Activated CD4-positive, alpha-beta T cell treated with anti-CD3 and anti-CD28 coated beads, Interleukin-10, Interleukin-2, amounts not matched to agents 100 ng/mL and 50 ng/mL, durations not matched to agents 16 hours and 8 hours (primary cell): ENCODE data around the gene ARPP19.

Experiments
- DNase-seq: peaks from one replicate; pipeline ENCODE4 v3.0.0-alpha.2; 2020

ARPP19 gene

DNA sequence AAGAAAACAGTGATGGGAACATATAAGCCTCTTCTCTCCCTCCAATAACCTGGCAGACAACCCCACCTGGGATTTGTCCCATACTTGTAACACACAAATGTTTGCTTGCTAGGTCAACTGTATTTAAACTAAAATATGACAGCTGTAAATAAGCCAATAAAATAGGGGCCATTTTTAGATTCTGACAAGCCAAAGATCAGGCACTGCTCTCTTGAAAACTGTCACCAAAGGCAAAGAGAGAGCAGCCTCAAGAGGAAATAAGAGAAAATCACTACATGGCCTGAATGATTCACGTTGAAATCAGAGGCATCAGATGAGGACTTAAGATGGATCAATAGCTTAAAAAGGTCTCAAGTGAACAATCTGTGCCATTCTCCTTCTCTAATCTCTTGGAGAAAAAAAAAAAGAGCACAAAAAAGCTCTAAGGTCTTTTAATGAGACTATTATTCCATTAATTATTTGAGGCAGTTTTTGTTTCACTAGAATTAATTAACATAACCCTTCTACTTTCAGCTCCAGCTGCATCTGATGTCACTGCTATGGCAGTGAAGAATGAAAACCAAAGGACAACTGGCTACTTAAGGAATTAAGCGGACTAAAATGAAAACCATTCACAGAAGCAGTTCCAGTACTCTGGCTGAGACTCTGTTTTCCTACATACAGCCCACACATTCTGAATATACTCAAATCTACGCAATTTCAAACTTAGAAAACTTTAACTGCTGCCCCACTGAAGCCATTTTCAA lies 59.2 kb downstream of the ARPP19 start:
- no peak for DNase-seq

GRCh38 chr15:52506549-52506948 lies 62.3 kb downstream of the ARPP19 start:
- DNase-seq, result no peak

- no peak for DNase-seq
Measured at GRCh38 chr15:52505151-52505550, 63.7 kb downstream of the ARPP19 start.

DNA sequence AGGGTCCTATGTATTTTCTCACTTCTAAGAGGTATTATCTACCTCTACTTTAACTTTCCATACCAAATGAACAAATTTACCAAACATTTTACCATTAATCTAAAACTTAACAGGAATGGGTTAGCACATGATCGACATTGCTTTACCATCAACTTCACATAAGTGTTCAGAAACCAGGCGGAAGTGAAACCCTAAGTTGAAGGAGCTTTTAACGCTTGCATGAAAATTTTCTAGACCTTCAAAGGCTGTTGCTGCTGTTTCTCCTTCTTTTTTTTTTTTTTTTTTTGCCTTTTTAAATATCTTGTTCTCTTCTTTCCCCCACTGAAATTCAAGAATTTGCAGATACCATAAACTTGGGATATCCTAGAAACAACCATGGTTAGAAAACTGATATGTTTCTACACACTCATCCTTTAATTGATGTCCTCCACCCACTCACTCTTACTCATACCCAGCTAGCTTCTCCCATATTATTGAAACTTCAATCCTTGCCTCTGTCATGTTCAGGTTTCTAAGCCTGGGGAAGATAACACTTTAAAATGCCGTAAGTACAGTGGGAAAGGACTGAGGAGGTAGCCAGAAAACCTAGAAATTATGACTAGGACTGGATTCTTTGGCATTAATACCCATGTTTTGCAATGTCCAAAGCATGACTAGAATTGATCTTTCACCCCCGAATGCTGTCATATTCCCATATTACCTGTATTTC lies 64.9 kb downstream of the ARPP19 start:
- peak; percentile 20 for DNase-seq

GRCh38 chr15:52502608-52503007 lies 66.2 kb downstream of the ARPP19 start:
- no peak for DNase-seq

- DNase-seq, result no peak
Measured at GRCh38 chr15:52499506-52499905, 69.3 kb downstream of the ARPP19 start.

GRCh38 chr15:52498706-52499105 lies 70.1 kb downstream of the ARPP19 start:
- DNase-seq, result no peak
